Astrocyte of the cerebellum (primary cell): ENCODE data around the gene NUCB1.

Experiments
- DNase-seq: peaks from one replicate; pipeline ENCODE4 v3.0.0-alpha.2; 2011; ENCODE audit warnings: low read depth
- H3K4me3 ChIP-seq: 2 replicates; pipeline ENCODE4 v1.5.1; 2011; ENCODE audit warnings: mild to moderate bottlenecking, low read depth, low read length, moderate library complexity
- in situ Hi-C: cut with HindIII; loops from 2 replicates; pipeline ENCODE4 v1.10.0; 2017; ENCODE audit warnings: low sequenced_read_pairs
- TF ChIP-seq, protein P1 (sequence below): IDR thresholded peaks from 2 replicates; pipeline ENCODE4 v1.5.1; 2012; ENCODE audit warnings: low read length, low read depth, moderate library complexity, mild to moderate bottlenecking; ENCODE audit errors: missing control alignments

NUCB1 gene

DNA sequence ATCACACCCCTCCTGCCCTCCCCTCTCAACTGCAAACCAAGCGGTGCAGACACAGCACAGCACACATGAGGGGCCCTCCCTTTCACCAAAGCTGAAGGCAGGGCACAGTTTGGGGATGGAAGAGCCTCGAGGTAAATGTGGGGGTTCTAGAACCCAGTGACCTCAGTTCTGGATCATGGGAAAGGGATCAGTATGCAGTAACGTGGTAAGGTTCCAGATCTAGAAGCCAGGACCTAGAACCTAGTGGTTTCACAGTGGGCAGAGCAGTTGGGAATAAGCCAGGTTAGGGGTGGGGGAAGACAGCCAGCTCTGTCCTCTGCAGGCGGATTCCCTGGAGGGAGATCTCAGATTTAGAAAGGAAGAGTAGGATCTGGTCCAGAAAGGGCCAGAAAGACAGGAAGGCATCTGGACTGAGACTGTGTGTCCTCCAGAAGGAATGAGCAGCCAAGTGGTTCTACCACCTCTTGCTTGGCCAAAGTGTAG lies 68.1 kb downstream of the NUCB1 start:
- DNase-seq, result no peak
- TF ChIP-seq, protein P1, sequence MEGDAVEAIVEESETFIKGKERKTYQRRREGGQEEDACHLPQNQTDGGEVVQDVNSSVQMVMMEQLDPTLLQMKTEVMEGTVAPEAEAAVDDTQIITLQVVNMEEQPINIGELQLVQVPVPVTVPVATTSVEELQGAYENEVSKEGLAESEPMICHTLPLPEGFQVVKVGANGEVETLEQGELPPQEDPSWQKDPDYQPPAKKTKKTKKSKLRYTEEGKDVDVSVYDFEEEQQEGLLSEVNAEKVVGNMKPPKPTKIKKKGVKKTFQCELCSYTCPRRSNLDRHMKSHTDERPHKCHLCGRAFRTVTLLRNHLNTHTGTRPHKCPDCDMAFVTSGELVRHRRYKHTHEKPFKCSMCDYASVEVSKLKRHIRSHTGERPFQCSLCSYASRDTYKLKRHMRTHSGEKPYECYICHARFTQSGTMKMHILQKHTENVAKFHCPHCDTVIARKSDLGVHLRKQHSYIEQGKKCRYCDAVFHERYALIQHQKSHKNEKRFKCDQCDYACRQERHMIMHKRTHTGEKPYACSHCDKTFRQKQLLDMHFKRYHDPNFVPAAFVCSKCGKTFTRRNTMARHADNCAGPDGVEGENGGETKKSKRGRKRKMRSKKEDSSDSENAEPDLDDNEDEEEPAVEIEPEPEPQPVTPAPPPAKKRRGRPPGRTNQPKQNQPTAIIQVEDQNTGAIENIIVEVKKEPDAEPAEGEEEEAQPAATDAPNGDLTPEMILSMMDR, result no peak
- in situ Hi-C loops, result no loop called here
- no peak overlapping the region for H3K4me3 ChIP-seq

- no peak for DNase-seq
- in situ Hi-C loops, result no loop called here
- TF ChIP-seq, protein P1, result no peak
- H3K4me3 ChIP-seq, result no peak overlapping the region
Observed at GRCh38 chr19:48968813-48969218, 68.7 kb downstream of the NUCB1 start.

DNA sequence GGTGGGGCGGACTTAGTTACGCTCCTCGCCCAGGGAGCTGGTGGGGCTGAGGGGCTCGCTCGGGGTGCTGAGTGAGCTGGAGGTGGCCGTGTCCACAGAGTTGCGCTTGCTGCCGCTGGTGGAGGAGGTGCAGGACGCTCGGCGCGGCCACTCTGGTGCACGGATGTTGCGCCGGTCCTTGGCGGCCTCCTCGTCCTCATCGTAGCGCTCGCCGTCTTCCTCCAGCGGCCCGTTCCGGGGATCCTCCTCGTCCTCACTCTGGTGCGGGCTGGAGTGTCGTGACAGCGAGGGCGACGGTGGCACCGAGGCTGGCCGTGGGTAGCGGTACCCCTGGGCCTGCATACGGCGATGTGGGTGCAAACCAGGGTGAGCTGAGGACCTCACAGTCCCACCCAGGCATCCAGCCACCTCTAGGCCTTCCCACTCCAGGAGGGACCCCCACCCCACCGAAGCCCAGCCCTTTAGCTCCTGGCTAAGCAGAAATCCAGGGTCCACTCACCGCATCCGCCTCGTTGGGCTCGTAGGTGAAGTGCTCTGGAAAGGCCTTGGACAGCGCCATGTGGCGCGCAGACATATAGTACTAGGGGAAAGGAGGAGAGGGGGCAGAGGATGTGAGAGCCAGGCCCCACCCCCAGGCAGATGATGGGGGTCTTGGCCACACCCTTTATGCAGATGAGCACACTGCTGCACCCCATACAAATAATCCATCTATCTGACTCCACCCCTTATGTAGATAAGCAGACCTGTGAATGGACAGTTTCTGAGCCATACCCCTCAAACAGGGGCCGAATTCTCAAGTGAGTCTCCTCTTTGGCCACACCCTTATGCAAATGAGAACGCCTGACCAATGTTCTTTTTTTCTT lies 69.4 kb downstream of the NUCB1 start:
- in situ Hi-C loops, result no loop called here
- H3K4me3 ChIP-seq, result no peak overlapping the region
- TF ChIP-seq, protein P1, result no peak
- no peak for DNase-seq

DNA sequence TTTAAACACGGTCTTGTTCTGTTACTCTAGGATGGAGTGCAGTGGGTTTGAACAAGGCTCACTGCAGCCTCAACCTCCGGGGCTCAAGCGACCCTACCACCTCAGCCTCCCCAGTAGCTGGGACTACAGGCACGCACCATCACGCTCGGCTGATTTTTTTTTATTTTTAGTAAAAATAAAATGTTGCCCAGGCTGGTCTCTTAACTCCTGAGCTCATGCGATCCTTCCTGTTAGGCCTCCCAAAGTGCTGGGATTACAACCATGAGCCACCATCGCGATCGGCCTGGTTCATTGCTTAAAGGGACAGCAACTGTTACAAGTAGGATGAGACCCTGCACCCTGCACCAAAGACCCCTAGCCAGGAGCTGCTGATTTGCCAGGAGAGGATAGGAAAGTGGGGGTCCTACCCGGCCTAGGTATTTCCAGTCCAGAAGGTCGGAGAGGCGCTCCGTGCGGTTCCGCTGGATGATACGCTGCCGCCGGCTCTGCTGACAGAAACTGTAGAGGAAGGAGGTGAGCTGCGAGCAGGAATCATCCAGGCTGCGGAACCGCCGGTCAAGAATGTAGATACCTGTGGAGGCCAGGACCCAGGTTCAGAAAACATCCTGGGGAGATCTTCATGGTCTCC lies 70.1 kb downstream of the NUCB1 start:
- in situ Hi-C loops, result no loop called here
- no peak overlapping the region for H3K4me3 ChIP-seq
- TF ChIP-seq, protein P1, result no peak
- no peak for DNase-seq

GRCh38 chr19:48970923-48971395 lies 70.8 kb downstream of the NUCB1 start:
- no peak overlapping the region for H3K4me3 ChIP-seq
- TF ChIP-seq, protein P1, result peak; percentile 94
- DNase-seq, result peak; percentile 59
- in situ Hi-C loops, result no loop called here
